Pulmonary artery endothelial cell (primary cell): ENCODE data around the gene OR2AT4. TPM values are rescaled to one million over a fixed set of nuclear protein-coding genes. Genes with fewer than 3 reads are reported as not detected.
A peak's percentile ranks its signal among the peaks of the same experiment; 100 is the strongest.

Experiments used
- DNase-seq: peaks from one replicate; pipeline ENCODE4 v3.0.0-alpha.2; 2011; ENCODE audit warnings: low read depth, low spot score
- total RNA-seq: library from RNA; depleted of rRNA; stranded (reverse); fragments of >200 nt; gene quantifications from 2 replicates; pipeline ENCODE4 v1.2.3, GENCODE V29; 2014

The OR2AT4 gene
- total RNA-seq, 1 donor from 2014 or later = not detected

GRCh38 chr11:75031771-75032549 lies 64.7 kb downstream of the OR2AT4 start:
- DNase-seq = peak; percentile 11

Other genes starting within 250 kb of the OR2AT4 start
- gene XRRA1, start 147.8 kb downstream of the OR2AT4 start, total RNA-seq = 4.3 and 8.1 TPM in 2 replicates
- gene SPCS2, start 147.6 kb downstream of the OR2AT4 start, total RNA-seq = 16.4 and 43.1 TPM in 2 replicates
- gene NEU3, start 107.9 kb downstream of the OR2AT4 start, total RNA-seq = 5.2 and 6.9 TPM in 2 replicates
- gene SLCO2B1, start 54.2 kb upstream of the OR2AT4 start, total RNA-seq = 0.13 and 0.25 TPM in 2 replicates
- under 0.01 and 0.07 TPM in 2 replicates for gene TPBGL, start 143.9 kb upstream of the OR2AT4 start, total RNA-seq